Head of caudate nucleus (tissue), 42 donors: ENCODE results near the gene RNF123.
"Not testable (repeated sequence)": the region's sequence is repeated elsewhere in the genome, so short reads cannot be mapped to it uniquely, and the experiment has no call there.

ENCODE experiments used
- DNase-seq, 42 donors: peaks; one replicate each; pipeline versions ENCODE4 v3.0.0 to v3.0.0-alpha.2; 2020 to 2021; ENCODE audit warnings: mixed read lengths in 7 of 42
- intact Hi-C: fragments of 100-400 bp; cut with DNase I; formaldehyde crosslinking; loops from one replicate; pipeline ENCODE4 v1.15.0; 2022

The RNF123 gene

GRCh38 chr3:49724586-49724985 is 35.2 kb downstream of the RNF123 start:
- peak in 1 of 42 donors; percentile 43 for DNase-seq
- intact Hi-C loops: loop anchor here (5.0 kb wide), 1 partner anchor 63 kb away; the partner anchor contains the start of gene IP6K1

DNA sequence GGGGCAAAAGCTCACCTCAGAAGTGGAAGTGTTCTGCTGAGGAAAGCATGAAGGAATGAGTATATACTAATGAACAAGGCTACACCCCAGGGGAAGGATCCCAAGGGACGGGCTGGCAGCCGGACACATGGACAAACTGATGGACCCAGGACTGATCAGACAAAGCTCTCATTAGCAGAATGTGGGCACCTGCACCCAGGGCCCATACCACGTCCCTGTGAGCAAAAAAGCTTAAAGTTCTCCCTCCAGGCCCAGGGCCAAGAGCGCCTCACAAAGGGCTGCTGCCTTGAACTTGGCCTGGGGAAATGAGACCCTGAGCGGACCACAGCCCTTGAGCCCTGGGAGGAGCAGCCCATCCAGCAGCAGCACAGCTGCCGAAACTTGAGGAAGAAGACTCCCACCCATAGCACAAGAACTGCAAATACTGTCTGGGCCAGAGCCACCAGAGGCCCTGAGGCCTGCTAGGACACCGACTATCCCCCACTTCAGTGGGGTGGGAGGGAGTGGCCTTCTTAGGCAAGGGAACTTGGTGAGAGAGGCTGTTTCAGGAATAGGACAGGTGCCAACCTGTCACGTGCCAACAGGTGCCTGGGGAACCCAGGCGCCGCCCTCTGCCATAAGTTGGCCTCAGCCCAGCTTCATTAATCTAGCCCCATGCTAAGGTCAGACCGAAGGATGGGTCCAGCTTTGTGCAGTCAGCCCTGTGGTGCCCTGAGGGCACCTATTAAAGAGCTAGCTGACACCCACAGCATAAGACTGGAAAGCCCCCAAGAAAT is 36.7 kb downstream of the RNF123 start:
- no peak for DNase-seq
- intact Hi-C loops: no loop called here

DNA sequence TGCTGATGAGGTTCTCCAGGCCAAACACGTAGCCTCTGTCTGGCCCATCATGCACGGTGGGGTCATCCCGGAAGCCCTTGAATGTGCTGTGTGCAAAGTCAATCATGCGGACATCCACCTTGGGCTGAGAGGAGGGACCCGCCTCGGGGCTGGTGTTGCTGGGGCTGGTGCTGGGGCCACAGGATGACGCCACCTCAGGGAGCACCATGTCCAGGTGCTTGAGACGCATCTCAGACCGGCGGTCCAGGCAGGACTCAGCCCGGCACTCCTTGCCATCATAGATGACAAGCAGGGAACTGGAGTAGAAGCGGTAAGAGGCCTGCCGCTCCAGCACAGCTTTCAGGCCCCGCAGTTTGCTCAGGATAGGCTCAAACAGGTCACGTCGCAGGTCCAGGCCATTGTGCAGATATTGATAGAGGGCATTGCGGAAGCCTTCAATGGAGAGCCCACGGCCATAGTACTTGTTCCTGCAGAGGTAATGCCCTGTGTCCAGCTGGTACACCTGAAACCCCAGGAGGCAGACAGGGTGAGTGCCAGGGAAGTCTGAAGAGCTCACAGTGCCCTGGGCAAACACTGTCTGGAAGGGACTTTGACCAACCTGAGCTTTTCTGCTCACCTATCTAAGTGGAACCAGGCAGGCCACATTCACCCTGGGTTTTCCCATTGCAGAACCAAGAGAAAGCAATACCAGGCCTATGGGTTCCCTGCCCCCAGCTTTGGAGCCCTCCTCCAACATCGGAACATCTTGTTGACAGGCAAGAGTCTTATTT is 38.0 kb downstream of the RNF123 start:
- no peak for DNase-seq
- intact Hi-C loops: no loop called here

DNA sequence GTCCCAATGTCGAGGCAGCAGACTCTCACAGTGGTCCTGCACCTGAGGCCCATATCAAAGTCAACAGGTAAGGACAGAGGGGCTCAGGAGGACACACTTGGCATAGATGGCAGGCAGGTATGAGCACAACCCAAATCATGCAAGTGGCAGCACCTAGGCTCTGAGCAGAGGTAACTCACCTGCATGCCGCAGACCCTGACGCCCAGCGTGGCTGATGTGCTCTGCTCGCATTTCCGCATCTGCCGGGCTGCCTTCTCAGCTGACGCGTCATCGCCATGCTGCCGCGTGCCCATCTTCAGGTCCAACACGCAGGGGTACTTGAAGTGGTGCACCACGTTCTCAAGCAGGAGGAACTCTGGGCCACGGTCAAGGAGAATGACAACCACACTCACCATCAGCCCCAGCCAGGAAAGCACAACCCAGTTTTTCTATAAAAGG is 38.6 kb downstream of the RNF123 start:
- no peak for DNase-seq
- intact Hi-C loops: no loop called here

DNA sequence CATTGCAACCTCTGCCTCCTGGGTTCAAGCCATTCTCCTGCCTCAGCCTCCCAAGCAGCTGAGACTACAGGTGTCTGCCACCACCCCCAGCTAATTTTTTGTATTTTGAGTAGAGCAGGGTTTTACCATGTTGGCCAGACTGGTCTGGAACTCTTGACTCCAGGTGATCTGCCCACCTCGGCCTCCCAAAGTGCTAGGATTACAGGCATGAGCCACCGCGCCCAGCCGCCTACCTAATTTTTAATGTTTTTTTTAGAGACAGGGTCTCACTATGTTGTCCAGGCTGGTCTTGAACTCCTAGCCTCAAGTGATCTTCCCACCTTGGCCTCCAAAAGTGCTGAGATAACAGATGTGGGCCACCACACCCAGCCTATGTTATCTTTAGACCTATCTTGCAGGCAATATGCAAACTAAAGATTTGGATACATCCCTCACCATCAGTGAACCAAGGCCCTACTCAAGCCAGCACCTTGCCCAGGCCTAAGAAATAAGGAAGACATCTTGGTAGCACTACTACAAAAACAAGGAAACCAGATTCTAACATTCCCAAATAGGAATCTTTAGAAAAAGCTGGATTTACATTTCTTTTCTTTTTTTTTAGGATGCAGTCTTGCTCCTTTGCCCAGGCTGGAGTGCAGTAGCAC is 40.7 kb downstream of the RNF123 start:
- intact Hi-C loops: no loop called here
- DNase-seq: no peak

- no peak for DNase-seq
- intact Hi-C loops: no loop called here
Observed at GRCh38 chr3:49732597-49732996, 43.2 kb downstream of the RNF123 start.

DNA sequence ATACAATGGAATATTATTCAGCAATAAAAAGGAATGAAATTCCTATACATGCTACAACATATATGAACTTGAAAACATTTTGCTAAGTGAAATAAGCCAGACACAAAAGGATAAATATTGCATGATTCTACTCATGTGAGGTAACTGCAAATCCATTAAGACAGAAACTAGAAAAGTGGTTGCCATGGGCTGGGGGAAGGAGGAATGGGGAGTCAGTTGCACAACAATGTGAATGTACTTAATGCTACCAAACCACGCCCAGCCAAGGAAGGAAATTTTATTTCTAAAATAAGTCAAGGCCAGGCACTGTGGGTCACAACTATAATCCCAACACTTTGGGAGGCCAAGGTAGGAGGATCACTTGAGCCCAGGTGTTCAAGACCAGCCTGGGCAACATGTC is 44.2 kb downstream of the RNF123 start:
- intact Hi-C loops: no loop called here
- no peak for DNase-seq

- peak in 1 of 42 donors; percentile 33 for DNase-seq
- intact Hi-C loops: no loop called here
Observed at GRCh38 chr3:49734752-49735151, 45.4 kb downstream of the RNF123 start.

DNA sequence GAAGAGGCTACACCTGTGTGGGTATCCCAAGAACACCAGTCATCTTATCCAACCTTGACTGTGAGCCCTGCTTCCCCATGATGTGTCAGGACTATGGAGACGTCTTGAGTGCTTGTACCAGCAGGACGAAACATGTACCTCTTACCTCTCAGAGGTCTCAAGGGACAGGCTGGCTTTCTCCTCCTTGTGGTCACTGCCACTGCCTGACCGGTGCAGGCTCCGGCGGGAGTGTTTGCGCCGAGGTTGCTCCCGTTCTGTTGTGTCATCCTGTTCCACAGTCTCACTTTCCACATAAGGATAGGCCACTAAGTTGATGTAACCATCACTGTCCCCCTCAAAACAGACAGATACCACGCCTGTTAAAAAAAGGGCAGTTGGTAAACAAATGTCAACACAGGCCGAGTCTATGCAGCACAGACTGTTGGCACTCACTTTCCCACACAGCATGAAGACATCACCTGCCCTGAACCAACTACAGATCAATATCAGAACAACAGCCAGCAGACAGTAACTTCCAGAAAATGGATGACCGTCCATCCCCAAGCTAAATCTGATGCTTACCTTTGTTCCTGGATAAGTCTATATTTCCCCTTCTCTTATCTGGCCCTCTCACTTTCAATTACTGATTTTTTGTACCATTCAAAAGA is 48.8 kb downstream of the RNF123 start:
- DNase-seq: no peak
- intact Hi-C loops: no loop called here

GRCh38 chr3:49740427-49740826 is 51.1 kb downstream of the RNF123 start:
- DNase-seq: no peak
- intact Hi-C loops: no loop called here

- intact Hi-C loops: no loop called here
- no peak for DNase-seq
Observed at GRCh38 chr3:49745986-49746385, 56.6 kb downstream of the RNF123 start.

- intact Hi-C loops: no loop called here
- DNase-seq: no peak
Observed at GRCh38 chr3:49747792-49748480, 58.6 kb downstream of the RNF123 start.

- DNase-seq, intact Hi-C loops: not testable (repeated sequence)
Observed at GRCh38 chr3:49748874-49749273, 59.5 kb downstream of the RNF123 start.

DNA sequence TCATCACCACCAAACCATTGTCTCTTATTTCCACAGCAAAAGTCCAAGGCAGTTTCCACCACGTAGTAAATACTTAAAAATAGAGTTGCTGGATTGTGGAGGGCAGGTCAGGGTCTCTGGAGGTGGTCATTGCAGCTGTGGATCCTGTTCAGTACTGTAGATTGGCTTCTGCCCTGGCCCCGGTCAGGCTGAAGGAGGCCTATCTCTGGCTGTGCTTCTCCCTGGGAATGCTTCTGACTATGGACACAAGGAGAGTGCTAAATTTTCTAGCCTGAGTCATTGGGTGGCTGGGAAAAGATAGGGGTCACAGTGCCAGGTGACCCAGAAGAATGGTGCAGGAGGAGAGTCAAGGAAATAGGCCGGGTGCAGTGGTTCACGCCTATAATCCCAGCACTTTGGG is 60.7 kb downstream of the RNF123 start:
- intact Hi-C loops: no loop called here
- DNase-seq: no peak

GRCh38 chr3:49751501-49751900 is 62.1 kb downstream of the RNF123 start:
- DNase-seq: no peak
- intact Hi-C loops: no loop called here

- intact Hi-C loops: no loop called here
- no peak for DNase-seq
Observed at GRCh38 chr3:49754536-49754935, 65.2 kb downstream of the RNF123 start.

- no peak for DNase-seq
- intact Hi-C loops: no loop called here
Observed at GRCh38 chr3:49756036-49756435, 66.7 kb downstream of the RNF123 start.

GRCh38 chr3:49757197-49757596 is 67.8 kb downstream of the RNF123 start:
- intact Hi-C loops: no loop called here
- DNase-seq: no peak

- DNase-seq: no peak
Observed at GRCh38 chr3:49759226-49759625, 69.9 kb downstream of the RNF123 start.

More at GRCh38 chr3:49759226-49759625, 69.9 kb downstream of the RNF123 start:
- intact Hi-C loops: no loop called here
